GM10248 (cell line): Measurements from ENCODE around the gene IL4.

ENCODE experiments used
- CTCF ChIA-PET: fragments of 300-600 bp; sonication (Branson Sonifier 250); formaldehyde crosslinking; extraction: SDS; loops from one replicate; lab custom pipeline; 2021; ENCODE audit warnings: antibody characterized with exemption; lab: Yijun Ruan, JAX
- POLR2A ChIA-PET: fragments of 350-650 bp; sonication (Branson Sonifier 250); formaldehyde crosslinking; extraction: SDS; loops from one replicate; lab custom pipeline; 2020; ENCODE audit warnings: antibody characterized with exemption; lab: Yijun Ruan, JAX
- DNase-seq: peaks from one replicate; pipeline ENCODE4 v3.0.0; 2012; ENCODE audit errors: extremely low spot score
- TF ChIP-seq, protein P1 (sequence below): IDR thresholded peaks from 2 replicates; pipeline ENCODE4 v1.5.1; 2012; ENCODE audit warnings: mild to moderate bottlenecking, low read depth; ENCODE audit errors: extremely low read depth, missing control alignments, control extremely low read depth

IL4 gene

DNA sequence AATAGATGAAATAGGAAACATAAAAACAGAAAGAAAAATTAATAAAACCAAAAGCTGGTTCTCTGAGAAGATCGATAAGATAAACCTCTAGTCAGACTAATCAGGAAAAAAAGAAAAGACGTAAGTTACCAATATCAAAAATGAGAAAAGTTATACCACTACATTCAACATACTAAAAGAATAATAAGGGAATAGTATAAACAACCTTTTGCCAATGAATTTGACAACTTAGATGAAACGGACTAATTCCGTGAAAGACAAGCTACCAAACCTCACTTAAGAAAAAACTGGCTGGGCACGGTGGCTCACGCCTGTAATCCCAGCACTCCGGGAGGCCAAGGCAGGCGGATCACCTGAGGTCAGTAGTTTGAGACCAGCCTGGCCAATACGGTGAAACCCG is 56.1 kb downstream of the IL4 start:
- ChIA-PET CTCF (interaction anchor here (0.9 to 10.1 kb wide), 5 partner anchors 12 to 224 kb away, joined by 3 to 51 read pairs (median 3); no protein-coding TSS in a partner anchor), POLR2A (no interaction called here)
- DNase-seq, result no peak

More for the DNA sequence above, 56.1 kb downstream of the IL4 start:
- TF ChIP-seq, protein P1, sequence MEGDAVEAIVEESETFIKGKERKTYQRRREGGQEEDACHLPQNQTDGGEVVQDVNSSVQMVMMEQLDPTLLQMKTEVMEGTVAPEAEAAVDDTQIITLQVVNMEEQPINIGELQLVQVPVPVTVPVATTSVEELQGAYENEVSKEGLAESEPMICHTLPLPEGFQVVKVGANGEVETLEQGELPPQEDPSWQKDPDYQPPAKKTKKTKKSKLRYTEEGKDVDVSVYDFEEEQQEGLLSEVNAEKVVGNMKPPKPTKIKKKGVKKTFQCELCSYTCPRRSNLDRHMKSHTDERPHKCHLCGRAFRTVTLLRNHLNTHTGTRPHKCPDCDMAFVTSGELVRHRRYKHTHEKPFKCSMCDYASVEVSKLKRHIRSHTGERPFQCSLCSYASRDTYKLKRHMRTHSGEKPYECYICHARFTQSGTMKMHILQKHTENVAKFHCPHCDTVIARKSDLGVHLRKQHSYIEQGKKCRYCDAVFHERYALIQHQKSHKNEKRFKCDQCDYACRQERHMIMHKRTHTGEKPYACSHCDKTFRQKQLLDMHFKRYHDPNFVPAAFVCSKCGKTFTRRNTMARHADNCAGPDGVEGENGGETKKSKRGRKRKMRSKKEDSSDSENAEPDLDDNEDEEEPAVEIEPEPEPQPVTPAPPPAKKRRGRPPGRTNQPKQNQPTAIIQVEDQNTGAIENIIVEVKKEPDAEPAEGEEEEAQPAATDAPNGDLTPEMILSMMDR, result no peak
